GM19099 (cell line): ENCODE results near the gene FBXO10.

ENCODE experiments used
- POLR2A ChIP-seq: IDR thresholded peaks from 3 replicates; pipeline ENCODE4 v1.6.1; 2011; ENCODE audit warnings: low read depth; ENCODE audit not compliant: insufficient read length; ENCODE audit errors: extremely low read depth

FBXO10 gene

GRCh38 chr9:37511016-37512010 is 64.9 kb downstream of the FBXO10 start:
- no peak for TF ChIP-seq POLR2A

DNA sequence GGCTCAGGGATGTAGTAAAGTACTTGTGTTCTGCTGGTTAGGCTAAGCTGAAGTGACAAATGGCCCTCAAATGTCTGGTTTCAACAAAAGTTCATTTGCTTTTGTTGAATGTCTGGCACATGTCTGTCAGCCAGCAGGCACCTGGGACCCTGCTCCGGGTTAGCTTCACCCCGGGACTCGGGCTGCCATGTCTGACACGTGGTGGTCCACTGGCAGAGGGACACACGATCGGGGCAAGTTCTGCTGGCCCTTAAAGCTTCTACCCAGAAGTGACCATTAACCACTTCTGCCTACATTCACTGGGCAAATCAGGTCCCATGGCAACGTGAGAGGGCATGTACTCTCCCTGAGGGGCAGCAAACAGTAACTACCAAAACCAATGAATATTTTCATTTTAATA is 66.6 kb downstream of the FBXO10 start:
- no peak for TF ChIP-seq POLR2A

GRCh38 chr9:37508834-37509206 is 67.4 kb downstream of the FBXO10 start:
- TF ChIP-seq POLR2A = no peak

DNA sequence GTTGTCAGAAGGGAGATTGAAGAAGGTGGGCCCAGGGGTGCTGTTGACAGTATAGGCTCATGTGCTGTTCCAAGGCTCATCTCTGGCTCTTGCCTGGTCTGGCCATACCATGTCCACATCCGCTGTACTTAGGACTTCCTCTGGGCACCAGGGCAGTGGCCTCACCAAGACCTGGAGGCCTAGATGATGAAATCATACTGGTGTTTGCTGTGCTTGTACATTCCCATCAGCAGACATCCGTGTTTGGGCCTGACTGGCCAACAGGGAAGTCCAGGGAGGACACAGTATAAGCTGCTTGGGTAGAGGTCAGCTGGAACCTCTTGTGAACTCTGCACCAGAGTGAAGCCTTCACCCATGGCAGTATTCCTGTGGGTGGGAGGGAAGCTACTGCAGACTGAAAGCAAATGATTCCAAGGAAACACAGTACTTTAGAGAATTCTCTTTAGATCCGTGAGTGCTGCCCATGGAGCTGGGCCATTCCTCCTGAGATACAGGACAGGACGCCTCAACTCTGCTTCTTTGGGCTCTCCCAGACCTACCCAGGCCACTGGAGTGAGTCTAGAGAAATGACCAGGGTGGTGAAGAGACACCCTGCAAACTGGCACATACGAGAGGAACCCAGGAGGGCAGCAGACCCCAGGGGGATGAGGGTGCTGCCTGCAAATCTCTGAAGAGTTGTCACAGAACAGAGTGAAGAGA is 67.9 kb downstream of the FBXO10 start:
- no peak for TF ChIP-seq POLR2A

DNA sequence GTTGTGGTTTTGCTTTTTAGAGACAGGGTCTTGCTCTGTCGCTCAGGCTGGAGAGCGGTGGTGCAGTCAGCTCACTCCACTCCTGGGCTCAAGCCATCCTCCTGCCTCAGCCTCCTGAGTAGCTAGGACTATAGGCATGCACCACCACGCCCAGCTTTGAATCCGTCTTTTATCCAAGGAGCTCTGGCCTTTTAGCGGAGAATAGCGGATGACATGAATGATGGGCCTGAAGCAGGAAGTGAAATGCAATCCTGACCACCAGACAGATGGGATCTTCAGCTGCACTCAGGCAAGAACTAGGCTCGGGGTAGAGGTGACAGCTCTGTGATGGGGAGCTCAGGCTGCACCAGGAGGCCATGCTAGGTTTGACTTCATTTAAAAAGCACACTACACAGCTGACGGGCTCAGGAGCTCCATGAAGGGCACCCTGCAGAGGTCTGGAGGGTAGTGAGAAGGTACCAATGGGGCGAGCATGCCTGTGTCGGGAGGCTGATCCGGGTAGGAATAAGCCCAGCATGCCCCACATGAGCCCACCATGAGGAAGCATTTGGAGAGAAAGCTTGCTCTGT is 68.5 kb downstream of the FBXO10 start:
- no peak for TF ChIP-seq POLR2A

GRCh38 chr9:37504605-37505004 is 71.6 kb downstream of the FBXO10 start:
- TF ChIP-seq POLR2A = no peak

- TF ChIP-seq POLR2A = no peak
Observed at GRCh38 chr9:37503736-37504135, 72.4 kb downstream of the FBXO10 start.

DNA sequence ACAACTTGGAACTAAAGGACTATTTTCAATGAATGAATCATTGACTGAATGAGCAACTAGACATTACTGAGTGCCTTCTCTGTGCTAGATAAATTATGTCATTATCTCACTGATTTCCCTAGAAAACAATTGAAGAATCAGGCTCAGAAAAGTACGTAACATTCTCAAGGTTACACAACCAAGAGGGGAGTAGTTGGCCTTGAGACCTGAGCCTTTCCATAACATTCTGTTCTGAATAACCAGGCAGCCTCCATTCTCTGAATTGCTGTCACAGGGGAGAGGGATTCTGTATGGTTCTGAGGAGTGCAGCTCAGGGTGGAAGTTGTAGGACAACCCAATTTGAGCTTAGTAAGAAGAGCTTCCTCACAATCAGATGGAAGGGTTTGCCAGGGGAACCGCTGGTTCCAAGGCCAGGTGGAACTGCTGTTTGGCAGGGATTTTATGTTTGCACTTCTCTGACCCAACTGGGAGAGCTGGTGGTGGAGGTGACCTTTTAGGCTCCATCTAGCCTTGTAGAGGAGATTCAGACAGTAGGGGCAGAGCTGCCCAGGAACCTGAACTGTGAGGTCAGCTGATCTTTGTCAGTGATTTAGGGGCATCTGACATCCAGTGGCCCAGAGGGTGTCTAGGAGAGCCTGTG is 74.1 kb downstream of the FBXO10 start:
- no peak for TF ChIP-seq POLR2A

DNA sequence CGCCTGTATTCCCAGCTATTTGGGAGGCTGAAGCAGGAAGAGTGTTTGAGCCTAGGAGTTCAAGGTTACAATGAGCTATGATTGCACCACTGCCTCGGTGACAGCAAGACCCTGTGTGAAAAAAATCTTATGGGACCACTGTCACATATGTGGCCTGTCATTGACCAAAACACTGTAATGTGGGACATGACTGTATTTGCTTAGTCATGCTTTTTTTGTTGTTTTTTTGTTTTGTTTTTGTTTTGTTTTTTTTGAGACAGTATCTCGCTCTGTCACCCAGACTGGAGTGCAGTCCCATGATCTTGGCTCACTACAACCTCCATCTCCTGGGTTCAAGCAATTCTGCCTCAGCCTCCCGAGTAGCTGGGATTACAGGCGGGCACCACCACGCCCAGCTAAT is 76.9 kb downstream of the FBXO10 start:
- no peak for TF ChIP-seq POLR2A

- TF ChIP-seq POLR2A = no peak
Observed at GRCh38 chr9:37498457-37498856, 77.7 kb downstream of the FBXO10 start.

- TF ChIP-seq POLR2A = no peak
Observed at GRCh38 chr9:37497320-37497719, 78.9 kb downstream of the FBXO10 start.

DNA sequence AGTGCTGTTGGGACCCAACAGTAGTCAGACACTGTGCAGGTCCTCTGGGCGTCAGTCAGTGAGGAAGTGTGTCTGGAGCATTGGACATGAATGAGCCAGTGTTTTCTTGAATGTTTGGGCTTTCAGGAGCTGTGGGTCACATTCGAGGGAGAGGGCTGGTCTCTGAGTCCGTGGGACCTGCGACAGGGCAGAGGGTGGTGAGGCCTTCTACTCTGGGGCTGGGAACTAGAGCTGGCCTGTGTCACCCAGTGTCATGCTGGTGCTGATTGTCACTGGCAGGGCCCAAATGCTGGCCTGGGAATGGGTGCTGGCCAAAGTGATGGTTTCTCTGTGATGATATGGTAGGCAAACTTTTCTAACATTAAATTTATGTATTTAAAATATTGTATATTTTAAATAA is 80.2 kb downstream of the FBXO10 start:
- TF ChIP-seq POLR2A = no peak

- TF ChIP-seq POLR2A = no peak
Observed at GRCh38 chr9:37495571-37495970, 80.6 kb downstream of the FBXO10 start.

DNA sequence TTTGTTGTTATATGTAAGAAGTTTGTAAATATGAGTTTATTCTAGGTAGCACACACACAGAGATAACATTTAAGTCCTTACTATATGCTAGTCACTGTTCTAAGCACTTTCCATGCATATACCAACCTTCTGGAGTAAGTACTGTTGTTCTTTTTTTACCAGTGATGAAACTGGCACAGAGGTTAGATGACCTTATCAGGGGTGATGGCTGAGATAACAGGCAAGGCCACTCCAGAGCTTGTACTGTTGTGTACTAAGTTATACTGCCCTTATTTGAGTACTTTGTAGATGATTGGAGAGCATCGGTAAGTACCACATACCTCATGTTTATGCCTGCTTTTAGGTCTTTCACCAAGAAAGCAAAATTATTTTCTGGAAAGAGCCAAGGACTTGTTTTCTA is 84.2 kb downstream of the FBXO10 start:
- no peak for TF ChIP-seq POLR2A

DNA sequence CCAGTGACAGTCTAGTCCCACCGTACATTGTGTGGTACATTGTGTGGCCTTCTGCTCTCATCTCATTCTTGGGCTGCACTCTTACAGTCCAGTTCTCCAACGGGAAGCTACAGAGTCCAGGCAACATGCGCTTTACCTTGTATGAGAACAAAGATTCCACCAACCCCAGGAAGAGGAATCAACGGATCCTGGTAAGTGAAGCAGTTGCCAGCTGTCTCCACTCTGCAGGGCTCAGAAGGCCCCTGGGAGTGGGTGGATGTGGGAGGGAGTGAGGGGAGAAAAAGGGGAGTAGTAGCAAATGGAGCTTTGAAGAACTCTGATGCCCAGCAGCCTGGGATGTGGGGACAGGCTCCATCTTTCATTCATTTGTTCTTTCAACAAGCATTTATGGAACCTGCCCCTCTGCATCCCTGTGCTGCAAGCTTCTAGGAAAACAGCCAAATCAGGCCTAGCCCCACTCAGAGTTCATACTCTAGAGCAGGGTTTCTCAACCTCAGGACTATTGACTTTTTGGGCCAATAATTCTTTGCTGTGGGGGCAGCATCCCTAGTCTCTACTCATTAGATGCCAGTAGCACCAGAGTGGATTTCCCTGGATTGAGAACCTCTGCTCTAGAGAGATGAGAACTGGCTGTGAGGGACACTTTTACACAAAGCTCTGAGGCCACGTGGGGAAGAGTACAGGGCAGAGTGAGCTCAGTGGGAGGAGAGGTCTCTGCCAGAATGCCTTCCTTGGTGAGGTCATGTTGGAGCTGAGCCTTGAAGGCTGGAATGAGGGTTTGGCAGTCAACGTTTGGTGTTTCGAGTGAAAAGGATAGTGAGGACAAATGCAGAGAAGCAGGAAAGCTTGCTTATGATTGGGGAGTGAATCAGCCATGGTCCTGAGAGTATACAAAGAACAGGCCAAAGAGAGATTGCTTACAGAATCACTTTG is 89.3 kb downstream of the FBXO10 start:
- no peak for TF ChIP-seq POLR2A

DNA sequence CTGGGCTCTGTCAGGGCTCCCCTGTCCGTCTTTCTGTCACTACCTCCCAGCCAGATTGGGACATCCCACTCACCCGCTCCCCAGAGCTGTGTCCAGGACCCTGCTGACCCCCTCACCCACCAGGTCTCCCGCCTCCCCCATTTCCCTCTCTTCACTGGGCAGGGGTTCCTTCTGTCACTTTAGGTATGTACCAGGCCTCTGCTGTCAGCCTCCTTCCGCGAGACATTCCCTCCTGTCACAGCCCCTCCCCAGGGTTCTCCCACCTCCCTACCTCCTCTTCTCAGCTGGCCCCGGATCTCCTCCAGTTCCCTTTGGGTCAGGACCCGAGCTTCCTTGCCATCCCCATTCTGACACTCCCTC is 89.9 kb downstream of the FBXO10 start:
- no peak for TF ChIP-seq POLR2A
